HEK293 (cell line): ENCODE results near the gene SLC38A3.

Experiments used
- CTCF ChIA-PET: fragments of 350-600 bp; formaldehyde crosslinking; extraction: SDS; loops from one replicate; lab custom pipeline; 2021; ENCODE audit warnings: antibody characterized with exemption; lab: Yijun Ruan, JAX
- POLR2A ChIA-PET: fragments of 300-600 bp; formaldehyde crosslinking; extraction: SDS; loops from one replicate; lab custom pipeline; 2020; ENCODE audit warnings: antibody characterized with exemption, inconsistent platforms; lab: Yijun Ruan, JAX
- H3K27ac ChIP-seq: fragments of 200-500 bp; sonication (Bioruptor generic); 2 replicates; pipeline ENCODE4 v1.5.1; 2014; ENCODE audit warnings: low read depth, low read length, control low read depth, inconsistent platforms; ENCODE audit errors: extremely low read depth
- H3K36me3 ChIP-seq, 2 experiments: fragments of 200-500 bp in 1 of 2; sonication (Bioruptor generic) in 1 of 2; 1 replicate in 1 of 2; 2 replicates in 1 of 2; pipeline ENCODE4 v1.5.1; 2014 to 2017; ENCODE audit warnings: inconsistent platforms in 2 of 2, low read length in 2 of 2; ENCODE audit not compliant: control insufficient read depth in 2 of 2, insufficient read depth in 1 of 2
- H3K4me1 ChIP-seq: fragments of 200-500 bp; sonication (Bioruptor generic); 2 replicates; pipeline ENCODE4 v1.5.1; 2014; ENCODE audit warnings: mild to moderate bottlenecking, low read length, inconsistent platforms; ENCODE audit not compliant: control insufficient read depth, insufficient read depth
- H3K4me3 ChIP-seq: 2 replicates; pipeline ENCODE4 v1.5.1; 2011; ENCODE audit warnings: low read depth, mild to moderate bottlenecking, control low read depth, low read length, moderate library complexity
- H3K9me3 ChIP-seq: fragments of 200-500 bp; sonication (Bioruptor generic); 2 replicates; pipeline ENCODE4 v1.5.1; 2014; ENCODE audit warnings: low read depth, low read length, inconsistent platforms; ENCODE audit not compliant: control insufficient read depth, insufficient read depth
- ELK4 ChIP-seq: IDR thresholded peaks from 2 replicates; pipeline ENCODE4 v1.6.1; 2011; ENCODE audit warnings: mild to moderate bottlenecking, low read depth, low read length, borderline replicate concordance
- HOXA7 ChIP-seq: sonication (generic); formaldehyde crosslinking; IDR thresholded peaks from 2 replicates; pipeline ENCODE4 v1.8.1; 2022; ENCODE audit warnings: missing genetic modification reagents, borderline replicate concordance
- IKZF3 ChIP-seq: fragments of 450-650 bp; IDR thresholded peaks from 2 replicates; pipeline ENCODE4 v1.5.0; 2018; ENCODE audit warnings: missing biosample characterization, mild to moderate bottlenecking, missing genetic modification characterization, moderate library complexity
- MZF1 ChIP-seq: fragments of 450-650 bp; formaldehyde crosslinking; IDR thresholded peaks from 2 replicates; pipeline ENCODE4 v1.5.1; 2017; ENCODE audit warnings: missing biosample characterization, missing genetic modification characterization, borderline replicate concordance
- OSR2 ChIP-seq: fragments of 450-650 bp; formaldehyde crosslinking; IDR thresholded peaks from 2 replicates; pipeline ENCODE4 v1.5.1; 2016; ENCODE audit warnings: missing biosample characterization, missing genetic modification characterization
- PRDM10 ChIP-seq: fragments of 450-650 bp; formaldehyde crosslinking; IDR thresholded peaks from 2 replicates; pipeline ENCODE4 v1.5.1; 2016; ENCODE audit warnings: missing biosample characterization, missing genetic modification characterization
- ZEB2 ChIP-seq: fragments of 450-650 bp; formaldehyde crosslinking; IDR thresholded peaks from 2 replicates; pipeline ENCODE4 v1.5.1; 2016; ENCODE audit warnings: missing biosample characterization, missing genetic modification characterization
- ZFP41 ChIP-seq: fragments of 450-650 bp; formaldehyde crosslinking; IDR thresholded peaks from 2 replicates; pipeline ENCODE4 v1.5.1; 2016; ENCODE audit warnings: missing biosample characterization, missing genetic modification characterization, borderline replicate concordance
- ZNF148 ChIP-seq: fragments of 450-650 bp; formaldehyde crosslinking; IDR thresholded peaks from 2 replicates; pipeline ENCODE4 v1.5.0; 2017; ENCODE audit warnings: missing biosample characterization, missing genetic modification characterization, borderline replicate concordance
- ZNF211 ChIP-seq: fragments of 450-650 bp; formaldehyde crosslinking; IDR thresholded peaks from 2 replicates; pipeline ENCODE4 v1.5.1; 2016; ENCODE audit warnings: low read depth, missing biosample characterization, missing genetic modification characterization
- ZNF350 ChIP-seq: fragments of 450-650 bp; formaldehyde crosslinking; IDR thresholded peaks from 2 replicates; pipeline ENCODE4 v1.5.0; 2017; ENCODE audit warnings: missing biosample characterization, mild to moderate bottlenecking, missing genetic modification characterization
- ZNF398 ChIP-seq: fragments of 450-650 bp; formaldehyde crosslinking; IDR thresholded peaks from 2 replicates; pipeline ENCODE4 v1.5.1; 2017; ENCODE audit warnings: missing biosample characterization, missing genetic modification characterization
- ZNF426 ChIP-seq: fragments of 450-650 bp; formaldehyde crosslinking; IDR thresholded peaks from 2 replicates; pipeline ENCODE4 v1.5.1; 2017; ENCODE audit warnings: missing biosample characterization, missing genetic modification characterization, mild to moderate bottlenecking, inconsistent platforms, moderate library complexity
- ZNF473 ChIP-seq: fragments of 450-650 bp; formaldehyde crosslinking; IDR thresholded peaks from 2 replicates; pipeline ENCODE4 v1.5.1; 2017; ENCODE audit warnings: missing biosample characterization, missing genetic modification characterization
- ZNF48 ChIP-seq: fragments of 450-650 bp; formaldehyde crosslinking; IDR thresholded peaks from 2 replicates; pipeline ENCODE4 v1.5.1; 2016; ENCODE audit warnings: missing biosample characterization, missing genetic modification characterization
- ZNF561 ChIP-seq: fragments of 450-650 bp; IDR thresholded peaks from 2 replicates; pipeline ENCODE4 v1.5.1; 2018; ENCODE audit warnings: missing biosample characterization, missing genetic modification characterization, borderline replicate concordance
- ZNF621 ChIP-seq: fragments of 450-650 bp; formaldehyde crosslinking; IDR thresholded peaks from 2 replicates; pipeline ENCODE4 v1.5.1; 2017; ENCODE audit warnings: missing biosample characterization, missing genetic modification characterization
- ZNF623 ChIP-seq: fragments of 450-650 bp; formaldehyde crosslinking; IDR thresholded peaks from 2 replicates; pipeline ENCODE4 v1.5.1; 2016; ENCODE audit warnings: missing biosample characterization, missing genetic modification characterization
- ZNF837 ChIP-seq: fragments of 450-650 bp; formaldehyde crosslinking; IDR thresholded peaks from 2 replicates; pipeline ENCODE4 v1.5.1; 2016; ENCODE audit warnings: missing biosample characterization, missing genetic modification characterization
- ZSCAN18 ChIP-seq: fragments of 450-650 bp; formaldehyde crosslinking; IDR thresholded peaks from 2 replicates; pipeline ENCODE4 v1.5.1; 2016; ENCODE audit warnings: missing biosample characterization, missing genetic modification characterization

SLC38A3 gene

GRCh38 chr3:50169232-50169832 is 35.7 kb upstream of the SLC38A3 start:
- Histone ChIP-seq H3K4me3 (no peak overlapping the region), H3K4me1 (peaks cover 10% of the 10 kb centered on the region)
- no peak for TF ChIP-seq ZNF426 (tag by site-specific recombination)
- TF ChIP-seq ZNF398 (tag by site-specific recombination), result no peak
- 0 out of 2 replicates have a peak, but pooled peaks have one; percentile 7 for TF ChIP-seq IKZF3 (tag by site-specific recombination)
- no peak for TF ChIP-seq ZSCAN18
- TF ChIP-seq MZF1 (tag by site-specific recombination), result no peak
- TF ChIP-seq ZNF350 (tag by site-specific recombination), result no peak
- TF ChIP-seq, all 188 proteins: peak for 1
- Histone ChIP-seq H3K9me3 (no peaks in the 10 kb centered on the region), H3K27ac (no peak overlapping the region), H3K36me3 (peaks cover 0 to 22% of the 10 kb centered on the region in 2 experiments; a peak in 1 of 3 replicates)
- ChIA-PET POLR2A (no interaction called here), CTCF (interaction anchor here (0.6 kb wide), 1 partner anchor 30 kb away, joined by 4 read pairs; no protein-coding TSS in a partner anchor)

- ChIA-PET POLR2A (no interaction called here), CTCF (interaction anchor here (0.6 kb wide), 1 partner anchor 31 kb away, joined by 4 read pairs; no protein-coding TSS in a partner anchor)
- Histone ChIP-seq H3K4me1 (peaks cover 10% of the 10 kb centered on the region), H3K36me3 (peaks cover 0 to 22% of the 10 kb centered on the region in 2 experiments; a peak in 1 of 3 replicates), H3K9me3 (no peaks in the 10 kb centered on the region), H3K4me3 (no peak overlapping the region), H3K27ac (no peak overlapping the region)
- no peak for TF ChIP-seq ZNF621 (tag by site-specific recombination)
- TF ChIP-seq HOXA7 (CRISPR knock-in tag), result no peak
- TF ChIP-seq ZNF837 (tag by site-specific recombination), result no peak
- no peak for TF ChIP-seq OSR2
- no peak for TF ChIP-seq ELK4
- TF ChIP-seq PRDM10 (tag by site-specific recombination), result no peak
- TF ChIP-seq ZNF473 (tag by site-specific recombination), result no peak
- TF ChIP-seq ZFP41 (tag by site-specific recombination), result no peak
- no peak for TF ChIP-seq ZEB2 (tag by site-specific recombination)
- TF ChIP-seq ZNF211 (tag by site-specific recombination), result no peak
- TF ChIP-seq ZNF623 (tag by site-specific recombination), result no peak
- no peak for TF ChIP-seq ZNF148 (tag by site-specific recombination)
- TF ChIP-seq ZNF48 (tag by site-specific recombination), result no peak
- no peak for TF ChIP-seq ZNF561 (tag by site-specific recombination)
These were observed 35.2 kb upstream of the SLC38A3 start for GRCh38 chr3:50169858-50170257.
